Activated CD8-positive, alpha-beta memory T cell treated with anti-CD3 and anti-CD28 coated beads for 36 hours (primary cell): Measurements from ENCODE around the gene TMEM222. TPM values are rescaled to one million over a fixed set of nuclear protein-coding genes. Genes with fewer than 3 reads are reported as not detected.
"Not testable (repeated sequence)": the region's sequence is repeated elsewhere in the genome, so short reads cannot be mapped to it uniquely, and the experiment has no call there.

Source experiments
- CTCF ChIA-PET: fragments of 350-600 bp; sonication (Branson Sonifier 250); formaldehyde crosslinking; loops from one replicate; lab custom pipeline; 2021; ENCODE audit warnings: antibody characterized with exemption; lab: Charles Lee
- POLR2A ChIA-PET: fragments of 350-600 bp; sonication (Branson Sonifier 250); formaldehyde crosslinking; loops from one replicate; lab custom pipeline; 2021; ENCODE audit warnings: antibody characterized with exemption; lab: Charles Lee
- total RNA-seq, 2 experiments: library from RNA; stranded (reverse); gene quantifications; one replicate each; pipeline ENCODE4 v1.2.3, GENCODE V29; 2021

TMEM222 gene, protein sequence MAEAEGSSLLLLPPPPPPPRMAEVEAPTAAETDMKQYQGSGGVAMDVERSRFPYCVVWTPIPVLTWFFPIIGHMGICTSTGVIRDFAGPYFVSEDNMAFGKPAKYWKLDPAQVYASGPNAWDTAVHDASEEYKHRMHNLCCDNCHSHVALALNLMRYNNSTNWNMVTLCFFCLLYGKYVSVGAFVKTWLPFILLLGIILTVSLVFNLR
- 10 to 100 TPM; 45.5 to 47.3 TPM for total RNA-seq

DNA sequence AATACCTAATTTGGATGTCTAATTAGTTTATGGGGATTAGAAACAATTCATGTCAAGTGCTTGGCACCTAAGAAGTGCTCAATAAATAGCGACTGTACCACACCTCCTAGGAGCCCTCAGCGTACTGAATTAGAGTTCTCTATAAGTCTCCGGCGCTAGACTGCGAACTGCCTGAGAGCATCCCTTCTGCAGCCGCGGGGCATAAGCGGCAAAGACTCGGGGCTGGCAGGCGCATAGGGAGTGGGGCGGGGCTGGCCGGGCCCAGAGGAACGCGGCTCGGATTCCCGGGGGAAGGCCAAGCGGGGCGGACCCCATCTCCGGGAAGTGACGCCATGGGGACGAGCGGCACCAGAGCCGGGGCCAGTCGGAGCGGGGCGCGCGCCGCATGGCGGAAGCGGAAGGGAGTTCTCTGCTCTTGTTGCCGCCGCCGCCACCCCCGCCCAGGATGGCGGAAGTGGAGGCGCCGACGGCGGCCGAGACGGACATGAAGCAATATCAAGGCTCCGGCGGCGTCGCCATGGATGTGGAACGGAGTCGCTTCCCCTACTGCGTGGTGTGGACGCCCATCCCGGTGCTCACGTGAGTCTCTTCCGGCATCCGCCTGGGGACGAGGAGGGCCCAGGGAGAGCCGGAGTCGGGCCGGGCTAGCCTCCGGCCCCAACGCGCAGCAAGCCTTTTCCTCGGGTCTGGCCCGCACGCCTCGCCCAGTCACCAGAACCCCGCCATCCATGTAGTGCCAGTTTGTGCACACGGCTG, at the start of gene TMEM222:
Gene TMEM222, plus strand, starts transcription at position 351 of the 756 bp plus-strand sequence. Its CDS starts 35 bp downstream, at position 386.
- POLR2A ChIA-PET = interaction anchor here (0.7 to 1.1 kb wide), 2 partner anchors 20 to 207 kb away, joined by 4 to 8 read pairs; partner anchors contain the start of gene SYTL1

DNA sequence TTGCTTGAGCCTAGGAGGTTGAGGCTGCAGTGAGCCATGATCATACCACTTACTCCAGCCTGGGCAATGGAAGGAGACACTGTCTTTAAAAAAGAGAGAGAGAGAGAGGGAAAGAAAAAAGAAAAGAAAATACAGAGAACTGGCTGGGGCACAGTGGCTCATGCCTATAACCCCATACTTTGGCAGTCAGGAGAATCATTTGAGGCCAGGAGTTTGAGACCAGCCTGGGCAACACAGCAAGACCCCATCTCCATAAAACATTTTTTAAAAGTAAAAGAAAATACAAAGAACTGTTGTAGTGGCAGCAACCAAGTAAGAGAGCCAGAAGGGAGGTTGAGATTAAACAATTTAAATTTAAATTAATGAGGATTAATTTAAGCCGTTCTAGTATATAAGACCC, 47.8 kb upstream of the TMEM222 start:
- ChIA-PET CTCF (no interaction called here), POLR2A (no interaction called here)

More for the DNA sequence above, at the start of gene TMEM222:
- CTCF ChIA-PET = interaction anchor here (1.3 to 1.7 kb wide), 4 partner anchors 11 to 69 kb away, joined by 3 to 12 read pairs (median 5); no protein-coding TSS in a partner anchor

DNA sequence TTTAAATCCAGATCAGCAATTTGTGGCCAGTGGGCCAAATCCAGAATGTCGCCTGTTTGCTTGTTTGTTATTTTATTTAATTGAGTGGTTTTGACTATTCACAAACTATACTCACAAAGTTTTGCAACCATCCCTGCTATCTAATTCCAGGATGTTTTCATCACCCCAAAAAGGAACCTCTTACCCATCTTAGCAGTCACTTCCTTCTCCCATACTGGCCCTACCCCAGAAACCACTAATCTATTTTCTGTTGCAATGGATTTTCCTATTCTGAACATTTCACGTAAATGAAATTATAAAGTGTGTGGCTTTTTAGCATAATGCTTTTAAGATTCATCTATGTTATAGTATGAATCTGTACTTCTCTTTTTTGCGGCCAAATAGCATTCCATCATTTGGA, 46.3 kb upstream of the TMEM222 start:
- POLR2A ChIA-PET = no interaction called here
- CTCF ChIA-PET = no interaction called here

DNA sequence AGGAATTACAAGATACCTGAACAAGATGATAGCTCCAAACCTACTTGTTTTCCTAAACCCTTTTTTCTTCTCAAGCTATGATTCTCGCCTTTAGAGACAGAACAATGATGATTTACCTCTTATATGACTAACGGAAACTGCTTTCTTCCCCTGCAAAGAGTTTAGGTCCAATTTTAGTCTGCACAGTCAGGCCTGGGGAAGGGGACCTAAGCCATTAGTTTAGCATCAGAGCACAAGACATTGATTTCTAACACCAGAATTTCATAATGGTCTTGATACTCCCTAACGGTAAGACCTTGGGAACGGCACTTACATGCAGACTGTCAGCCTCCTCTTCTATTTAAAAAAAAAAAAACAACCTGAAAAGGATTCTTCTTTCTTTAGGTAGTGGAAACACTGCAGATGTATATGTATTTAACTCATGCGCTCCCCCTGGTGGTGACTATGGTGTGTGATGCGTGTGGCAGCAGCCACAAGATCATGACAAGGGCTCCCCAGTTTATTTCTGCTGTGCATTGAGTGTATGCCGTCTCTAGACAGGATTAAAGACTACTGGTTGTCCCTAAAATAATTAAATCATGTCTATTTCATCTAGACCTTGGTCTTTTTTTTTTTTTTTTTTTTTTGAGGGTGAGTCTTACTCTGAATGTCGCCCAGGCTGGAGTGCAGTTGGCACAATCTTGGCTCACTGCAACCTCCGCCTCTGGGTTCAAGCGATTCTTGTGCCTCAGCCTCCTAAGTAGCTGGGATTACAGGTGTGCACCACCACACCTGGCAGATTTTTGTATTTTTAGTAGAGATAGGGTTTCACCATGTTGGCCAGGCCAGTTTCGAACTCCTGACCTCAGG, 37.3 kb upstream of the TMEM222 start:
- CTCF ChIA-PET = interaction anchor here (0.6 to 4.2 kb wide), 26 partner anchors 9 to 454 kb away, joined by 3 to 34 read pairs (median 4); no protein-coding TSS in a partner anchor
- POLR2A ChIA-PET = no interaction called here

- CTCF ChIA-PET = interaction anchor here (0.6 to 4.2 kb wide), 15 partner anchors 8 to 454 kb away, joined by 3 to 34 read pairs (median 4); no protein-coding TSS in a partner anchor
These were observed 36.7 kb upstream of the TMEM222 start for GRCh38 chr1:27285274-27285660.

GRCh38 chr1:27285821-27286220, 36.1 kb upstream of the TMEM222 start:
- CTCF ChIA-PET = interaction anchor here (0.6 to 4.2 kb wide), 14 partner anchors 8 to 359 kb away, joined by 3 to 34 read pairs (median 4); no protein-coding TSS in a partner anchor
- POLR2A ChIA-PET = interaction anchor here (0.6 kb wide), 1 partner anchor 279 kb away, joined by 7 read pairs; no protein-coding TSS in a partner anchor

More at GRCh38 chr1:27285274-27285660, 36.7 kb upstream of the TMEM222 start:
- POLR2A ChIA-PET = interaction anchor here (0.6 kb wide), 1 partner anchor 278 kb away, joined by 7 read pairs; no protein-coding TSS in a partner anchor

- CTCF ChIA-PET, POLR2A ChIA-PET: not testable (repeated sequence)
These were observed 32.8 kb upstream of the TMEM222 start for GRCh38 chr1:27289125-27289524.

- CTCF ChIA-PET = interaction anchor here (0.6 to 1.9 kb wide), 3 partner anchors 10 to 244 kb away, joined by 3 to 5 read pairs (median 3); no protein-coding TSS in a partner anchor
- POLR2A ChIA-PET = no interaction called here
These were observed 31.4 kb upstream of the TMEM222 start for GRCh38 chr1:27290581-27290980.

GRCh38 chr1:27292106-27292505, 29.9 kb upstream of the TMEM222 start:
- CTCF ChIA-PET = interaction anchor here (0.8 to 1.9 kb wide), 2 partner anchors 246 to 248 kb away, joined by 5 read pairs; no protein-coding TSS in a partner anchor
- POLR2A ChIA-PET = interaction anchor here (0.6 kb wide), 1 partner anchor 55 kb away, joined by 5 read pairs; no protein-coding TSS in a partner anchor

DNA sequence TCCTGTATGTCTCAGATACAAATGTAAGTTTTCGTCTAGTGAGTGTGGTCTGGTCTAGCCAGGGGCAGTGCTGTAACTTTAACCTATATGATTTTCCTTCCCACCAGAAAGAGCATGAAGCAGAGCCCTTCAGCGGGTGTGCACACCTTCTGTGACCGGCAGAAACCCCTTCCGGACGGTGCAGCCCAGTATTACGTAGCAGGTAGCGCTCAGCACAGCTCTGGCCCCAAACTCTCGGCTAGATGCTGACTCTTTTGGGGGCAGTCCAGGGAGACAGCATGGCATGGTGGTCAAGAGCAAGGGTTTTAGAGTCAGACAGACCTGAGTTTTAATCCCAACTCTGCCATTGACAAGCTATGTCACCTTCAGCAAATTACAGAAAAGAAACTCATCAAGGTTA, 28.0 kb upstream of the TMEM222 start:
- CTCF ChIA-PET = interaction anchor here (0.6 to 10.4 kb wide), 6 partner anchors 8 to 191 kb away, joined by 3 to 159 read pairs (median 6); no protein-coding TSS in a partner anchor
- POLR2A ChIA-PET = no interaction called here

DNA sequence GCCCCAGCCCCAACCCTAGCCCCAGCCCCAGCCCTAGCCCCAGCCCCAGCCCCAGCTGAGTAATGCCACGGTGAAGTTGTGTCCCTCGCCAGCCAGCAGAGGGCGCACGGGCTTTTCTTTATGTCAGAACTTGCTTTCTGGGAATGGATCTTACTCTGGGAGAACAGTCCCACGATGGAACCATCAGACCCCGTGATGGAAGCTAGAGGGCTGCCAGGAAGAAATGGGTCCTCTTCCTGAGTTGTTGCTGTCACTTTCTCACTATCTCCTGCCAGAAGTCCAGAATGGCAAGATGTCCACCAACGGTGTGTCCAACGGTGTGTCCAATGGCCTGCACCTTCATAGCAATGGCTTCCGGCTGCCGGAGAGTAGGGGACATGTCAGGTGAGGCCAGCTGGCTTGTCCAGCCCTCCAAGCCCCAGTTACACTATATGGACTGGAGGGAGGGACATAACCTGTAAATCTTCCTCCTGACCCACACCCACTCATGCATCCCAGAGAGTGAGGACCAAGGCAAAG, 25.1 kb upstream of the TMEM222 start:
- CTCF ChIA-PET = interaction anchor here (0.5 to 10.4 kb wide), 40 partner anchors 9 to 404 kb away, joined by 3 to 159 read pairs (median 4); partner anchors contain the start of genes SLC9A1 and WASF2
- POLR2A ChIA-PET = no interaction called here

DNA sequence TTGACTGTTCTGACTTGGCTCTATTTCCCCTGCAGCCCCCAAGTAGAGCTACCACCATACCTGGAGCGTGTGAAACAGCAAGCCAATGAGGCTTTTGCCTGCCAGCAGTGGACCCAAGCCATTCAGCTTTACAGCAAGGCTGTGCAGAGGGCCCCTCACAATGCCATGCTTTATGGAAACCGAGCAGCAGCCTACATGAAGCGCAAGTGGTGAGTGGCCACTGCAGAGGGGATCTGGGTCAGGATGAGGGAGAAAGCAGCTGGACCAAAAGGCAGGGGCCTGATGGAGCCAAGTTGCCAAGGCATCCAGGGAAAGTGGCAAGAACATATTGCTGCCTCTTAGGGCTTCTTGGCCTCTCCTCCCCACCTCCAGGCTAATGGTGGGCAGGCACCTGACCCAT, 24.1 kb upstream of the TMEM222 start:
- ChIA-PET POLR2A (interaction anchor here (0.7 kb wide), 1 partner anchor 11 kb away, joined by 7 read pairs; no protein-coding TSS in a partner anchor), CTCF (interaction anchor here (0.8 to 10.4 kb wide), 16 partner anchors 9 to 365 kb away, joined by 3 to 159 read pairs (median 4); no protein-coding TSS in a partner anchor)

GRCh38 chr1:27298632-27299384, 23.2 kb upstream of the TMEM222 start:
- CTCF ChIA-PET = interaction anchor here (0.6 to 10.4 kb wide), 12 partner anchors 11 to 1205 kb away, joined by 3 to 159 read pairs (median 3); no protein-coding TSS in a partner anchor
- POLR2A ChIA-PET = interaction anchor here (0.7 kb wide), 1 partner anchor 10 kb away, joined by 7 read pairs; no protein-coding TSS in a partner anchor

GRCh38 chr1:27299385-27300271, 22.3 kb upstream of the TMEM222 start:
- ChIA-PET CTCF (interaction anchor here (0.6 to 10.4 kb wide), 21 partner anchors 9 to 1204 kb away, joined by 3 to 159 read pairs (median 4); partner anchors contain the start of gene AHDC1), POLR2A (no interaction called here)

DNA sequence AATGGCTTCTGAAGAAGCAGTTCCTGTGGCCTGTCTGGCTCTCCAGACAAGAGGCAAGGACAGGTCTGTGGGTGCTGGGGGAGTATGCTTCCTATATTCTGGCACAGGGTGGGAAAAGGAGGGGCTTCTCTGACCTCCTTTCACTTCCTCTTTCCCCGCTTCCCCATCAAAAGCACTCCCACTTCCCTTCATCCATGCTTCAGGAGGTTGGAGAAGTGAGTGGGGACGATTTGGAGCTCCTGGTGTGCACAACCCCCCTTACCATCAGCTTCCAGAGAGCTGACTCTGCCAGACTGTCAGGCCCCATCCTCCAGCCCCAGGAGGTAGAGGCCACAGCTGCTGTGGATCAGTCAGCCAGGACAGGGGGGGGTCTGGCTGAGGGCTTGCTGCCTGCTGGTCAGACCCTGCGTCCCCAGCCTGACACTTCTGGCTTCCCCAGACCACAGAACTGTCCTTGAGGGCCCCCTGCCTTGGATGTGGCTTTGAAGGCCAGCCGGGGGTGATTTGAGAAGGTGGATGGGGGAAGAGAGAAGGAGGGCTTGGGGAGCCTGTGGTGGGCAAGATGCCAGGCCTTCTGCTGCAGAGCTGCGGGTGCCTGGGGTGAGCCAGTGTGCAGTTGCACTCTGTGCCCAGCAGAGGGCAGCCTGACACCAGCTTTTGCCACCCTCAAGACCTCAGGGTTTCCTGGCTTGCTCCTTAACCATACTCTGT, 21.5 kb upstream of the TMEM222 start:
- ChIA-PET POLR2A (no interaction called here), CTCF (interaction anchor here (0.6 to 10.4 kb wide), 31 partner anchors 9 to 564 kb away, joined by 3 to 159 read pairs (median 4); partner anchors contain the start of genes AHDC1 and SYTL1)
